Caco-2 (cell line): Measurements from ENCODE around the gene TTC39C. TPM values are rescaled to one million over a fixed set of nuclear protein-coding genes. Genes with fewer than 3 reads are reported as not detected.

ENCODE experiments used
- BruUV-seq: library from RNA; stranded (reverse); fragments of 400-500 nt; replicated peaks from 2 replicates; lab custom pipeline; 2021; lab: Mats Ljungman, UMichigan
- CTCF ChIA-PET: fragments of 300-600 bp; sonication (Branson Sonifier 250); formaldehyde crosslinking; loops from one replicate; lab custom pipeline; 2022; ENCODE audit warnings: antibody characterized with exemption; lab: Charles Lee
- POLR2A ChIA-PET: fragments of 300-600 bp; sonication (Branson Sonifier 250); formaldehyde crosslinking; loops from one replicate; lab custom pipeline; 2022; ENCODE audit warnings: antibody characterized with exemption; lab: Charles Lee
- DNase-seq, 2 experiments: peaks; one replicate each; pipeline versions ENCODE4 v3.0.0 to v3.0.0-alpha.2; 2020 to 2022
- H3K27me3 ChIP-seq: replicated peaks from 2 replicates; pipeline ENCODE4 v1.6.0; 2011; ENCODE audit warnings: low read length; ENCODE audit not compliant: control insufficient read depth, insufficient read depth
- H3K36me3 ChIP-seq: 2 replicates; pipeline ENCODE4 v1.5.1; 2011; ENCODE audit warnings: low read length; ENCODE audit not compliant: control insufficient read depth, insufficient read depth
- H3K4me1 ChIP-seq: fragments of 250-450 bp; sonication (Bioruptor Pico); 2 replicates; pipeline ENCODE4 v1.5.1; 2020; ENCODE audit warnings: mild to moderate bottlenecking
- H3K4me3 ChIP-seq: 2 replicates; pipeline ENCODE4 v1.5.1; 2011; ENCODE audit warnings: low read depth, mild to moderate bottlenecking, control low read depth, low read length
- H3K9me3 ChIP-seq: fragments of 250-450 bp; sonication (Bioruptor Pico); 2 replicates; pipeline ENCODE4 v1.5.1; 2020; ENCODE audit warnings: mild to moderate bottlenecking, moderate library complexity
- H3K27ac Mint-ChIP-seq: one replicate; pipeline ENCODE4 v1.8.0; 2022; ENCODE audit warnings: mixed read lengths; ENCODE audit not compliant: unreplicated experiment
- H3K27me3 Mint-ChIP-seq: one replicate; pipeline ENCODE4 v1.8.0; 2022; ENCODE audit warnings: mixed read lengths; ENCODE audit not compliant: insufficient read depth, unreplicated experiment
- H3K36me3 Mint-ChIP-seq: one replicate; pipeline ENCODE4 v1.8.0; 2022; ENCODE audit warnings: mild to moderate bottlenecking, mixed read lengths; ENCODE audit not compliant: insufficient read depth, unreplicated experiment
- H3K4me1 Mint-ChIP-seq: one replicate; pipeline ENCODE4 v1.8.0; 2022; ENCODE audit warnings: low read depth, mixed read lengths; ENCODE audit not compliant: unreplicated experiment
- H3K4me3 Mint-ChIP-seq: one replicate; pipeline ENCODE4 v1.8.0; 2022; ENCODE audit warnings: mild to moderate bottlenecking, moderate library complexity, mixed read lengths; ENCODE audit not compliant: unreplicated experiment
- H3K9me3 Mint-ChIP-seq: one replicate; pipeline ENCODE4 v1.8.0; 2022; ENCODE audit warnings: mixed read lengths; ENCODE audit not compliant: unreplicated experiment
- CTCF ChIP-seq, 2 experiments: fragments of 200-600 bp in 1 of 2; IDR thresholded peaks; 1 replicate in 1 of 2; 2 replicates in 1 of 2; pipeline versions ENCODE4 v1.5.1 to v1.8.0; 2011 to 2022; ENCODE audit warnings: antibody characterized with exemption in 1 of 2, control low read depth in 1 of 2, inconsistent platforms in 1 of 2, low read depth in 1 of 2, low read length in 1 of 2, mild to moderate bottlenecking in 1 of 2, moderate library complexity in 1 of 2; ENCODE audit not compliant: insufficient read depth in 1 of 2, severe bottlenecking in 1 of 2, unreplicated experiment in 1 of 2
- intact Hi-C: fragments of 100-400 bp; cut with micrococcal nuclease; formaldehyde crosslinking; loops from one replicate; pipeline ENCODE4 v1.10.0; 2022; ENCODE audit not compliant: unreplicated experiment
- total RNA-seq: library from RNA; stranded (reverse); gene quantifications from 2 replicates; pipeline ENCODE4 v1.2.3, GENCODE V29; 2022

TTC39C gene
- total RNA-seq, 1 experiment from 2014 or later: 9.3 TPM

- H3K9me3 ChIP-seq: no peaks in the 10 kb centered on the region
- no peak for TF ChIP-seq CTCF (IDR thresholded peaks at IDR 0.05; ENCODE audit: insufficient read depth in 1 of 2, low read depth in 1 of 2, low read length in 1 of 2, severe bottlenecking in 1 of 2, unreplicated experiment in 1 of 2)
- no peak for DNase-seq
- intact Hi-C loops: no loop called here
- H3K4me1 ChIP-seq: no peaks in the 10 kb centered on the region
- no TSS peak for BruUV-seq
- Mint-ChIP-seq H3K9me3 (no peaks in the 10 kb centered on the region), H3K36me3 (no peaks in the 10 kb centered on the region), H3K27me3 (no peaks in the 10 kb centered on the region), H3K27ac (no peak overlapping the region), H3K4me1 (no peaks in the 10 kb centered on the region), H3K4me3 (no peak overlapping the region)
- no peaks in the 10 kb centered on the region for H3K36me3 ChIP-seq
- CTCF ChIA-PET: no interaction called here
- POLR2A ChIA-PET: no interaction called here
- no peaks in the 10 kb centered on the region for H3K27me3 ChIP-seq
- no peak overlapping the region for H3K4me3 ChIP-seq
Observed at GRCh38 chr18:24006712-24007313, 7.7 kb upstream of the TTC39C start.

GRCh38 chr18:24009246-24009645 is 5.3 kb upstream of the TTC39C start:
- no peaks in the 10 kb centered on the region for H3K9me3 ChIP-seq
- Mint-ChIP-seq H3K4me1 (no peaks in the 10 kb centered on the region), H3K27ac (no peak overlapping the region), H3K9me3 (no peaks in the 10 kb centered on the region), H3K36me3 (no peaks in the 10 kb centered on the region), H3K27me3 (no peaks in the 10 kb centered on the region), H3K4me3 (no peak overlapping the region)
- H3K36me3 ChIP-seq: no peaks in the 10 kb centered on the region
- BruUV-seq: no TSS peak
- DNase-seq: no peak
- H3K27me3 ChIP-seq: no peaks in the 10 kb centered on the region
- no peaks in the 10 kb centered on the region for H3K4me1 ChIP-seq
- intact Hi-C loops: no loop called here
- H3K4me3 ChIP-seq: no peak overlapping the region
- TF ChIP-seq CTCF (IDR thresholded peaks at IDR 0.05; ENCODE audit: insufficient read depth in 1 of 2, low read depth in 1 of 2, low read length in 1 of 2, severe bottlenecking in 1 of 2, unreplicated experiment in 1 of 2): no peak
- POLR2A ChIA-PET: no interaction called here
- CTCF ChIA-PET: no interaction called here

DNA sequence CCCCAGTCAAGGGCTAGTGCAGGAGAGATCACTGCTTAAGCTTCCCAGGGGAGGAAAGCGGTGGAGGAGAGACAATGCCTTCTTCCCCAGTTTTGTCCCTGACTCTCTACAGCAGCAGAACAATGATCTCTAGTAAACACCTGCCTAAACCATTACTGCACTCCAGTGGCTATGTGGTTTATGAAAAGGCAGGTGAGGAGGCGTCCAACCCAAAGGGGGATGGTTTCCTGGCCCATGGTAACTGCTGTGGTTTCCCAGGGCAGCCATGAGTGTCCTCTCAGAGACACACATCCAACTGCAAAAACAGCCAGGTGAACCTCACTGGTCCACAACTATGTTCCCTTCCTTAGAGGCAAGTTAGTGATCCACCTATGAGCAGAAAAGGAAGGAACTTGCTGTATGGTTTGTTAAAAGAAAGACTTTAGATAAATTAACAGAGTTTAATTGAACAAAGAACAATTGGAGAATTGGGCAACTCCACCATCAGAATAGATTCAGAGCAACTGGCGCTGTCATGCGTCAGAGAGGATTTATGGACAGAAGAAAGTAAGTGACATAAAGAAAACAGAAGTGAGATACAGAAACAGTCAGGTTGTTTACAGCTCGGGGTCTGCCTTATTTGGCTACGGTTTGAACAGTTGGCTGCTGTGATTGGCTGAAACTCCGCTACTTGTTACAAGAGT is 4.8 kb upstream of the TTC39C start:
- BruUV-seq: no TSS peak
- no peak overlapping the region for H3K4me3 ChIP-seq

More for the DNA sequence above, 4.8 kb upstream of the TTC39C start:
- DNase-seq: no peak
- H3K27me3 Mint-ChIP-seq: no peaks in the 10 kb centered on the region
- no peak for TF ChIP-seq CTCF (IDR thresholded peaks at IDR 0.05; ENCODE audit: insufficient read depth in 1 of 2, low read depth in 1 of 2, low read length in 1 of 2, severe bottlenecking in 1 of 2, unreplicated experiment in 1 of 2)
- Histone ChIP-seq H3K27me3 (no peaks in the 10 kb centered on the region), H3K4me1 (no peaks in the 10 kb centered on the region), H3K36me3 (no peaks in the 10 kb centered on the region), H3K9me3 (no peaks in the 10 kb centered on the region)
- CTCF ChIA-PET: no interaction called here
- no peak overlapping the region for H3K4me3 Mint-ChIP-seq
- intact Hi-C loops: loop anchor here (10.0 kb wide), 1 partner anchor 65 kb away; no protein-coding TSS in a partner anchor
- POLR2A ChIA-PET: no interaction called here
- H3K4me1 Mint-ChIP-seq: no peaks in the 10 kb centered on the region
- H3K36me3 Mint-ChIP-seq: no peaks in the 10 kb centered on the region
- no peak overlapping the region for H3K27ac Mint-ChIP-seq
- no peaks in the 10 kb centered on the region for H3K9me3 Mint-ChIP-seq
